Loucy (cell line): ENCODE results near the gene TMEM115.
"Not testable (repeated sequence)": the region's sequence is repeated elsewhere in the genome, so short reads cannot be mapped to it uniquely, and the experiment has no call there.

ENCODE experiments used
- CTCF ChIP-seq: fragments of 200-600 bp; sonication (generic); conservative IDR thresholded peaks from 2 replicates; pipeline ENCODE4 v1.5.1; 2014; ENCODE audit warnings: mild to moderate bottlenecking, antibody characterized with exemption, low read length
- EZH2phosphoT487 ChIP-seq: fragments of 200-600 bp; IDR thresholded peaks from 2 replicates; pipeline ENCODE4 v1.6.1; 2018; ENCODE audit warnings: antibody characterized with exemption, mild to moderate bottlenecking, moderate library complexity, borderline replicate concordance

- TF ChIP-seq CTCF, EZH2phosphoT487: not testable (repeated sequence)
Measured at GRCh38 chr3:50312041-50312440, 47.3 kb downstream of the TMEM115 start.
